ENCODE results near the gene RAB11FIP5. TPM values are rescaled to one million over a fixed set of nuclear protein-coding genes. Genes with fewer than 3 reads are reported as not detected.

Gene RAB11FIP5
- total RNA-seq, 6 experiments from 2014 or later = 76.7 to 92.0 (median 83.6) TPM

GRCh38 chr2:73091696-73092095, 21.1 kb downstream of the RAB11FIP5 start:
- H3K4me3 Mint-ChIP-seq = no peak overlapping the region
- H3K27me3 Mint-ChIP-seq (ENCODE audit: insufficient read depth) = peaks cover 4% of the 10 kb centered on the region
- H3K9me3 Mint-ChIP-seq = no peaks in the 10 kb centered on the region
- H3K36me3 Mint-ChIP-seq (ENCODE audit: low read depth) = peaks cover 5% of the 10 kb centered on the region
- H3K4me1 Mint-ChIP-seq (ENCODE audit: low read depth) = peaks cover 74% of the 10 kb centered on the region
- TF ChIP-seq CTCF (IDR thresholded peaks at IDR 0.05) = no peak
- H3K27ac Mint-ChIP-seq = peak overlapping the region; percentile 96
- DNase-seq = no peak

GRCh38 chr2:73091164-73091563, 21.6 kb downstream of the RAB11FIP5 start:
- H3K27me3 Mint-ChIP-seq (ENCODE audit: insufficient read depth) = peaks cover 4% of the 10 kb centered on the region
- H3K9me3 Mint-ChIP-seq = no peaks in the 10 kb centered on the region
- peak overlapping the region; percentile 96 for H3K27ac Mint-ChIP-seq
- DNase-seq = peak; percentile 58
- peaks cover 74% of the 10 kb centered on the region for H3K4me1 Mint-ChIP-seq (ENCODE audit: low read depth)
- no peak for TF ChIP-seq CTCF (IDR thresholded peaks at IDR 0.05)
- H3K36me3 Mint-ChIP-seq (ENCODE audit: low read depth) = peaks cover 5% of the 10 kb centered on the region
- H3K4me3 Mint-ChIP-seq = no peak overlapping the region

GRCh38 chr2:73089270-73090030, 23.3 kb downstream of the RAB11FIP5 start:
- TF ChIP-seq CTCF (IDR thresholded peaks at IDR 0.05) = no peak
- peak overlapping the region; percentile 96 for H3K27ac Mint-ChIP-seq
- H3K9me3 Mint-ChIP-seq = no peaks in the 10 kb centered on the region
- H3K36me3 Mint-ChIP-seq (ENCODE audit: low read depth) = peaks cover 5% of the 10 kb centered on the region
- peak overlapping the region; percentile 83 for H3K4me3 Mint-ChIP-seq
- H3K27me3 Mint-ChIP-seq (ENCODE audit: insufficient read depth) = peaks cover 4% of the 10 kb centered on the region
- peaks cover 91% of the 10 kb centered on the region for H3K4me1 Mint-ChIP-seq (ENCODE audit: low read depth)
- DNase-seq = peak; percentile 100

GRCh38 chr2:73088703-73089102, 24.0 kb downstream of the RAB11FIP5 start:
- no peak overlapping the region; the same call in 1 of the 2 replicates for H3K4me3 Mint-ChIP-seq
- H3K36me3 Mint-ChIP-seq (ENCODE audit: low read depth) = peaks cover 5% of the 10 kb centered on the region
- peaks cover 88% of the 10 kb centered on the region for H3K4me1 Mint-ChIP-seq (ENCODE audit: low read depth)
- H3K27me3 Mint-ChIP-seq (ENCODE audit: insufficient read depth) = peaks cover 4% of the 10 kb centered on the region
- no peaks in the 10 kb centered on the region for H3K9me3 Mint-ChIP-seq
- DNase-seq = no peak
- TF ChIP-seq CTCF (IDR thresholded peaks at IDR 0.05) = no peak
- peak overlapping the region; percentile 96 for H3K27ac Mint-ChIP-seq

- Mint-ChIP-seq H3K4me1 (ENCODE audit: low read depth) (peaks cover 83% of the 10 kb centered on the region), H3K4me3 (no peak overlapping the region; the same call in 1 of the 2 replicates), H3K27me3 (ENCODE audit: insufficient read depth) (peaks cover 2% of the 10 kb centered on the region), H3K36me3 (ENCODE audit: low read depth) (peaks cover 5% of the 10 kb centered on the region), H3K27ac (peak overlapping the region; percentile 61), H3K9me3 (no peaks in the 10 kb centered on the region)
- DNase-seq = no peak
- TF ChIP-seq CTCF (IDR thresholded peaks at IDR 0.05) = no peak
Observed at GRCh38 chr2:73088211-73088610, 24.5 kb downstream of the RAB11FIP5 start.

Measured in HFFc6 (cell line).